Measurements from ENCODE around the gene FAM228B.
"Not testable (repeated sequence)": the region's sequence is repeated elsewhere in the genome, so short reads cannot be mapped to it uniquely, and the experiment has no call there.

The FAM228B gene

DNA sequence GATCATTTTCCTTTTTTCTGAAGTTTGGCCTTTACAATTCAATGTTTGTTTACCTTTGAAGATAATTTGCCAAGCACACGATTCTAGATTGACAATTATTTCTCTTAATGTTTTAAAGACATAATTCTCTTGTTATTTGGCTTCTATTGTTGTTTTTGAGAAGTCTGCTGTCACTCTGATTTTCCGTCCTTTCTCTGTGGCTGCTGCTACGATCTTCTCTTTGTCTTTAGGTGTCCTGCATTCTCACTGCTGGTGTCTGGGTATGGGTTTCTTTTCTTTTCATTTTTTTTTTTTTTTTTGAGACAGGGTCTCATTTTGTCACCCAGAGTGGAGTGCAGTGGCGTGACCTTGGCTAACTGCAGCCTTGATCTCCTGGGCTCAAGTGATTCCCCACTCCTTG, 36.4 kb downstream of the FAM228B start:
- no peak for DNase-seq (ENCODE audit: low spot score)

DNA sequence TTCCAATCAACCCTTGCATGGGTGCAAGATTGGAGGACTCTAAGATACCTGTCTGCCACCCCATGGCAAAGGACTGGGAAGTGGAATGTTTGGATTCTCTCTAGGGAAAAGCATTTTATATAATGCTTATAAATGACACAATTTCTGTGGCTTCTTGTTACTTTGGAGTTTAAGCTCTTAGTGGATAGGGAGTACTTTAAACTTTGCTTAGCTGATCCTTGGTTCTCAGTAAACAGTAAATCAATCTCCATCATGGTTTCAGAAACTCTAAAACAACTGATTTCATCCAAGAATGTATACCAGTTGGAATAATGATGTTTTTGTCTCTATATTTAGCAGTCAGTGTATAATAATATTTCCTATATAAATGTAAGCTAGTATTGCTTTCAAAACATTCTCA, 37.5 kb downstream of the FAM228B start:
- no peak for DNase-seq (ENCODE audit: low spot score)

DNA sequence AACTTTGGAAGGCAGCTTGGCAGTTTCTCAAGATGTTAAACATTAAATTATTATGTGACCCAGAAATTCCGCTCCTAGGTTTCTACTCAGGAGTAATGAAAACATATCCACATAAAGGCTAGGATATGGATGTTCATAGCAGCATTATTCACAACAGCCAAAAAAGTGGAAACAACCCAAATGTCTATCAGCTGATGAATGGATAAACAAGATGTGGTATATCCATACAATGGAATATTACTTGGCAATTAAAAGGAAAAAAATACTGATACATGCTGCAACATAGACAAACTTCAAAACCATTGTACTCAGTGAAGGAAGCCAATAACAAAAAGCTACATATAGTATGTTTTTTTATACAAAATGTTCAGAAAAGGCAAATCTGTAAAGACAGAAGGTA, 39.2 kb downstream of the FAM228B start:
- DNase-seq (ENCODE audit: low spot score) = no peak

DNA sequence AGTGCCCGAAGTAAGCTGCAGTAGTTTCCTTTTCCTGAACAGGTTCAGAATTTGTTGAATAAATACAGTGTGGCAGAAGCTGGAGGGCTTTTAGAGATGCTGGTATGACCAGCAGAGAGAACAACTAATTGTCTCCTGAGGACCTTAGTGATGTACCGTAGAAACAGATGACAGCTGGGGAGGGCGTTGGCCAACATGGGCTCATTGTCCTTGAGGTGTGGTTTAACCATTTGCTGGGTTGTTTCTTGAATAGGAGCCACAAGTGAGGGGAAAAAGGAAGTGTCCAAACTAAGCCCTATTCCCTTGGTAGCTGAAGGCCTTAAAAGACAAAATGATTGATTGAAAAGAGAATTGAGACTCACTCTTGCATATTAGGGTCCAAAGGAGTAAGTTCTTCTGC, 39.9 kb downstream of the FAM228B start:
- DNase-seq (ENCODE audit: low spot score) = no peak

DNA sequence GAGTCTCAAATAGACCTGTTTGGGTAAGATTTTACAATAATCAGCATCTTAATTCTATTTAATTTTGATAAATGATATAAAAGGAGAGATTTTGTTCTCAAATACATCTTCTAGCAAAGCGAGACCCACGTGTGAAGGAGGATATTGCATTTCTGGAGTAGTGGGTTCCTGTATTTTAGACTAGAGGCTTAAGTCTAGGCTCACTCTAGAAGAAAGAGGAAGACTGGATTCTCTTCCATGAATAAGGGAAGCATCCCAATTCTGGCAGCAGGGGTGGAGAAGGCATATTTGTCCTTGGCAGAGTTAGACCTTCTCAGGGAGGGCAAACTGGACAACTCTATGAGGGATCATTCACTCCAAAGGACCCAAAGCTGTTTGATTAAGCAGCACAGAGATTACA, 40.3 kb downstream of the FAM228B start:
- no peak for DNase-seq (ENCODE audit: low spot score)

DNA sequence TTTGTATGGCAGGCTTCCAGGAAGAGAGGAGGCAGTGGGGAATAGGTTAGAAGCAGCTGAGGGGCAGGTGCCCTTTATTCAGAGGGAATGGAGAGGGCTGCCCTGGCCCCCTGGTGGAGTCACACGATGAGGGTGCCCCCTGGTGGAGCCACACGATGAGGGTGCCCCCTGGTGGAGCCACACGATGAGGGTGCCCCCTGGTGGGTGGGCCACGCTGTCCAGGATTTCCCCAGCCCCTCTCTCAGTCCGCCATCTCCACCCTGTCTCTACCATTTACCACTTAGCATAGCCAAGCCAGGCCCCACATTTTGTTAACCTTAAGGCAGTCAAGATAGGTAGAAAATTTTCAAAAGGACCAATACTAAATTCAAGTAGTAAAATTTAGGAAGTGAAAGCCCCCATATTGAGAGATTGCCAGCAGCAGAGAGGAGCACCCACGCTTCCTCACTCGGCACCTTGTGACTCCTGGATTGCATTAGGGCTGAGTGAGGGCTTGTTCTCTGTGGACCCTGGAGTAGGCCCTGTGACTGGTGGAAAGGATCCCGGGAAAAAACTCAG, 41.2 kb downstream of the FAM228B start:
- peak; percentile 13 for DNase-seq (ENCODE audit: low spot score)

DNA sequence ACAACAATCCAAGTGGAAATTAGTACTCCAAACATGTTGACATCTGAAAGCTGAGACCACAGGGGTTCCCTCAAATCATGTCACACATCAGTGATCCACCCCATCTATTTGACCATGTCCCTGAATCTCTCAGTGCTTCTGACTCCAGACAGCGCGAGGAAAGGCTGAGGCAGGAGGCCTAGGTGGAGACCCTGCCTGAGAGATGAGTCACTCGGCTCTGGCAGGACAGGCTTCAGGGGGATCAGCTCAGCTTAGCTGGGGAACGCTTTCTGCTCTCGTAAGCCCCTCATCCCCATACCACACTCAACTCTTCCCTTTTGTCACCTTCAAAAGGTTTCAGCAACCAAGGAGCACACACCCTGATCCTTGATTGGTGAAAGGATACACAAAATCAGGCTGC, 45.8 kb downstream of the FAM228B start:
- no peak for DNase-seq (ENCODE audit: low spot score)

DNA sequence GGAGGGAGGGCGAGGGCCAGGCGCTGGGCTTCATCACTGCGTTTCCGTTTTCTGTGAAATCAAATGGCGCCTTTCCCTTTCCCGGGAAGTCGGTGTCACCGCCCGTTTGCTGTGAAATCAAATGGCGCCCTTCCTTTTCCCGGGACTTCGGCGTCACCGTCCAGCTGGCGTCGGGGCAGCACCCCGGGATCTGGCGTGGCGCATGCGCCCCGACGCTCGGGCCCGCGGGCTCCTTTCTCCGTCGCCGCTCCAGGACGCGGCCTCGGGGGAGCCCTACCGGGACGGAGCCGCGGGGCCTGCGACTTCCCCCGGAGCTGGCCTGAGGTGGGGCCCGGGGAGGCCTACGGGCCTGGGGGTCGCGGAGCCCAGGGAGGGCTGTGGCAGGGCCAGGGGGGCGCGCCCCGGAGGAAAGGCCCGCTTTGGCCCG, 51.6 kb downstream of the FAM228B start, which contains the start of gene FAM228A:
Gene FAM228A, plus strand, starts transcription at position 203 of the 427 bp plus-strand sequence. CDS start 428 bp downstream, outside the sequence.
- no peak for DNase-seq (ENCODE audit: low spot score)

DNA sequence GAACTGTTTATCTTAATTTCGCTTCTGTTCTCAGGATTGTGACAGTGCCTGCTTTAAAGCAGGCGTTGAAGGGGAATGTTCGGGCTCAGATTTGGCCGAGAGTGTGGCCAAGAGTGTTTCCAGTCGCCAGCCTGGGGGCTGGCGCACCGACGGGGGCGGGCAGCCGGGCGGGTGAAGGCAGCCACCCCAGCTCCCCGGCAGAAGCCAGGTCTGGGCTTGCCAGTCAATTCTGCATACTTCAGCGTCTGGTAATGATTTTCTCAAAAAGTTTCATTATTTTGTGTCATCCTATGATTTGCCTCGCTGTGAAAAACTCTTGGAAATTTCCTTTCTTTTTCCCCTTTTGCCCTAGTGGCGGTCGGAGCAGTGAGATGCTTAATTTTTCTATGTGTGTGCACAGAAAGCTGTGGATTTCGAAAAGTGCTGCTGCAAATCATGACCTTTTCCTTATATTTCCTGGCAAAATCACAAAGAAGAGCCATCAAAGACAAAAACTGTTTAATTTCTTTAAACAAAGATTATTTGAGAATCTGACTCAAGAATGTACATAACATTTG, 52.4 kb downstream of the FAM228B start:
- DNase-seq (ENCODE audit: low spot score) = no peak

DNA sequence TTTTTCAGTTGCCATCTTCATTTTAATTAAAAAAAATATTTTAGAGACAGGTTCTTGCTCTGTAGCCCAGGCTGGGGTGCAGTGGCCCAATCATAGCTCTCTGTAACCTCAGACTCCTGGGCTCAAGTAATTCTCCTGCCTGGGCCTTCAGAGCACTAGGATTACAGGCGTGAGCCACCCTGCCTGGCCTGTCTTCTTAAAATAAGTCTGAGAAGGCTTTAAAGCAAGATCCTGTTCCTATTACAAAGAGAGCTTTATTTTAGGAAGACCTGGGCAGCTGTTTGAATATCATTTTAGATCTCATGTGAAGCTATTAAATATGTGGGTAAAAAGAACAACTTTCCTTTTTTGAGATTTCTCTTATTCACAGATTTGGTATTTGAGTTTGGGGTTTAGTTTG, 53.1 kb downstream of the FAM228B start:
- no peak for DNase-seq (ENCODE audit: low spot score)

DNA sequence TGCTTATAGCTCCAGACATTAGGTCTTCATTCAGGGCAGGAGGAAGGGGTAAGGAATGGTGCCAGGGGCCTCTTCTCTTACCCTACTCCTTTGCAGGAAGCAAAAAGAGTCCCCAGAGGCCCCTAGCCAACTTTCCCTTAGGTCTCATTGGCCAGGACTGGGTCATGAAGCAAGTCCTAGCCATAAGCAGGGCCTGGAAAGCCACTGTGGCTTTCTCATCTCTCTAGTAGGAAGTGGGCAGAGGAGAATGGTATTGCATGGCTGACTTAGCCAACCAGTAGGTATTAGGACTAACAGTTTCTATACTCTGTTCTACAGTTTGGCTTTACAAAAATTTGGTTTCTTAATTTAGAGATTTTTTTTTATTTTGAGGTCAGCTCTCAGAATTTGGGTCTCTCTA, 56.4 kb downstream of the FAM228B start:
- DNase-seq (ENCODE audit: low spot score) = no peak

DNA sequence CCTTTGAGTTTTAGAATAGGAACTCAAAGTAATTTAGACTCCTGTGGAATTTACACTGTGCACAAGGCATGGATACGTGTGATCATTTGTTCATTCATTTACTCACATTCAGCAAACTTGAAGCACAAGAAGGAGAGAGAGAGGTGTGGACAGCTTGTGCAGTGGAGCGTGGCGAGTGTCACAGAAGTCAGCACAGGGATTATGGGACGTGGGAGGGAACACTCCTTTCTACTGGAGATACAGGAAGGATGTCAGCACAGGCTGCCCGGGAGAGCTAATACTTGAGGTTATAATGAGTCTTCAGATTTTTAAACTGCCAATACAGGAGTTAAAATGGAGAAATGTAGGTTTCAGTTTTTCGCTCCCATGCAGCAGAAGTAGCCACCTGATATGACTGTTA, 58.6 kb downstream of the FAM228B start:
- DNase-seq (ENCODE audit: low spot score) = no peak

DNA sequence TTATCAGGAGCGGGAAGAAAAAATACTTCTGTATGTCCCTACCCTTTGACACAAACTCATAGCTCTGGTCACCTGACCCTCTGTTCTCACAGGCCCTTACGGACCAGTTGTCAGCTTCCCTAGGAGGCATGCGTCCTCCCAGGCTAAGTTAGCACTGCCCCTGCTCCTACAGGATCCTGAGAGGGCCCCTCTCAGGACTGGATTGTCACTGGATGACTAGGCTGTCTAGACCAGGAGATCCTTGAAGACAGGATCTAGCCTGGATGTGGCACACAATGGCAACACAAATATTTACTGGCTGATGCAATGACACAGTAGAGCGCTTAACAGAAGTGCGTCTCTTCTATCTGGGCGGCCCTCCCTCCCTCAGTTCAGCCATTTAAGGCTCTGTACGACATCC, 59.2 kb downstream of the FAM228B start:
- no peak for DNase-seq (ENCODE audit: low spot score)

DNA sequence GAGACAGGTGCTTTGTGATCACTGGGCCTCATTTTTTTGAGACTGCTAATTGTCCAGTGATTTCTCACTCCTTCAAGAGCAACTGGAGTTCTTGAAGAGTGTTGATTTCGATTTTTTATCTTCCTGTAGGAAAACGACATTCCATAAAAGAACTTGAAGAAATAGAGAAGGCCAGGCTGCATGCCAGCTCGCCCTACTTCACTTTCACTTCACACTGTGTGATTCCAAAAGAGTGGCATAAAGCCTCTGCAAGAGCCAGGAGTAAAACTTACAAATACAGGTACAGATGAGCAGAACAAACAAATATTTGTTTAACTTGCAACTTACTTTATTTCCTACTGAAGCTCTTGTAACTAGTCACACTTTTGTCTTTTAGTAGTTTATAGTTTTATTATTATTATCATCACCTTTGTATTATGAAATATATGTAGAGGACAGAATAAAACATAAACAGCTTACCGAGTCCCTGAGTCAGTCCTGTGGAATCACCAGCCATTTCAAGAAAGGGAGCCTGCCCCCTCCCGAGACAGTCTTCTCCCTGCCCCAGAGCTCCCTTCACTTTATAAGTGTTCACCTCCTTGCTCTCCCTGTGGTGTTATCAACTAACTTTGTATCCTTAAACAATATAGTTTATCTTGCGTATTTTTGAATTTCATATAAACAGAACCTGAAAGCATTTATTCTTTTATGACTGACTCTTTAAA, 60.2 kb downstream of the FAM228B start:
- DNase-seq (ENCODE audit: low spot score) = no peak

DNA sequence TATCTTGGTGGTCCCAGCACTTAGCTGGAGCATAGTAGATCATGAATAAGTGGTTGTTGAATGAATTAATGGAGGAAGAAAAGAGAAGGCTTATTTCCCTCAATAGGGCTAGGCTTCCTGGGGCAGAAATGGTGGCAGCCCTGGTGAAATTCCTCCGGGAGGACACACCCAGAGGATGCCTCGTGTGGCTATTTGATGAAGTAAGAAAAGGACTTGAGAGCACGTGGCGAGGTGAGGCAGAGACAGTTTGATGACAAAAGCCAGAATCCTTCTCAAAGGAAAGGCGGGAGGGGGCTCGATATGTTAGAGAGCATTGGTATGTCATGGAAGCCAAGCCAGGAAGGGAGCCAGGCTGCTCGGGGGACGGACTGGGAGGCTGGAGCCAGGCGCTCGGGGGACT, 66.3 kb downstream of the FAM228B start:
- no peak for DNase-seq (ENCODE audit: low spot score)

DNA sequence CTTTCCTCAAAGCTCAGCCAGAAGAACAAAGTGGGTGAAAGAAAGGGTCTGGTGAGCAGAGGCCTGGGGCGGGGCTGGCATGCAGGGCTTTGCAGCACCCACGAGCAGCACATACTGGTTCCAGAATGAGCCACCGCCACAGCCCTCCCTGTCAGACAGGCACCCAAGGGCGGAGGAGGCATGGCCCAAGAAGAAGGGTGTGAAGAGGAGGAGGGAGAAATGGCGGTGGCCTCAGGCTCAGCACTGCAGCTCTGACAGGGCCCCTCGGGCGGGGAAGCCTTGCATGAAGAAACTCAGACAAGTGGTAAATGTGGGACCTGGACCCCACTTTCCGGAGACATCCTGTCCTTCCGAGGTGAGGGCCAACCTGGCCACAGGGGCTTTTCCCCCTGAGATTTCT, 67.2 kb downstream of the FAM228B start:
- DNase-seq (ENCODE audit: low spot score) = no peak

DNA sequence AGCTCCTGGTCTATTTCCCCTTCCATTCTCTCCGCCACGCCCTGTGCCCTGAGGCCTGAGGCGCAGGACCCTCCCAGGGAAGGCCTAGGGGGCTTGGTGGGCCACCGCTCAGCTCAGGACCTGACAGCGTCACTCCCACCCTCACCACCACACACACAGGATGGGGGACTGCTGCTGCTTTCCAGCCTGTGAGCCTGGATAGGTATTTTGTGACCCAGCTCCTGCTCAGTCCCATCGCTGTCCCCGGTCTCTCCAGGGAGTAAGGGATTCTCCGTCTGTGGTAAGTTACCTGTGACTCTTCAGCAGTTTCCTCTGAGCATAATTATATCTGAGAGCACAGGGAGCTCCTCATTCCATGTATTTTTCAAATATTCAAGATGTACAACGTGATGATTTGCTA, 67.9 kb downstream of the FAM228B start:
- DNase-seq (ENCODE audit: low spot score) = no peak

DNA sequence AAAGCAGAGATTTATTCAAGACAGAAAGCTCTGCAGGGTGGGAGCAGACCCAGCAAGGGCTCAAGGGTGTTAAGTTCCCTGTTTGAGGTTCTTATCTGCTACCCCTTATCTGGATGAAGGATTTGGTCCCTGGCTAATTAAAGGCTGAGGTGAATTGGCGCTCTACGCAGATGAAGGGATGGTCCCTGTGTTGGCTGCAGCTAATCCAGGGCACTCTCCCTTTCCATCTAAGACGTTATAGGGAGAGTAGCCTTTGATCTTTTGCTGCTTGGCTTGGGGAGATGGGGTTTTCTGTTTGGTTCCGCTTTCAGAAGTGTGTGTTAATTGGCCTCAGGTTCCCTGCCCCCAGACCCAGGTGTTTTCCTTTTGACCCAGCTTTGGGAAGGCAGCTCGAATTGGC, 68.6 kb downstream of the FAM228B start:
- DNase-seq (ENCODE audit: low spot score) = no peak

DNA sequence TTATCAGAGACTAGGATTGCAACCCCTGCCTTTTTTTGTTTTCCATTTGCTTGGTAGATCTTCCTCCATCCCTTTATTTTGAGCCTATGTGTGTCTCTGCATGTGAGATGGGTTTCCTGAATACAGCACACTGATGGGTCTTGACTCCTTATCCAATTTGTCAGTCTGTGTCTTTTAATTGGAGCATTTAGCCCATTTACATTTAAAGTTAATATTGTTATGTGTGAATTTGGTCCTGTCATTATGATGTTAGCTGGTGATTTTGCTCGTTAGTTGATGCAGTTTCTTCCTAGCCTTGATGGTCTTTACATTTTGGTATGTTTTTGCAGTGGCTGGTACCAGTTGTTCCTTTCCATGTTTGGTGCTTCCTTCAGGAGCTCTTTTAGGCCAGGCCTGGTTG, 73.9 kb downstream of the FAM228B start:
- DNase-seq (ENCODE audit: low spot score) = not testable (repeated sequence)

DNA sequence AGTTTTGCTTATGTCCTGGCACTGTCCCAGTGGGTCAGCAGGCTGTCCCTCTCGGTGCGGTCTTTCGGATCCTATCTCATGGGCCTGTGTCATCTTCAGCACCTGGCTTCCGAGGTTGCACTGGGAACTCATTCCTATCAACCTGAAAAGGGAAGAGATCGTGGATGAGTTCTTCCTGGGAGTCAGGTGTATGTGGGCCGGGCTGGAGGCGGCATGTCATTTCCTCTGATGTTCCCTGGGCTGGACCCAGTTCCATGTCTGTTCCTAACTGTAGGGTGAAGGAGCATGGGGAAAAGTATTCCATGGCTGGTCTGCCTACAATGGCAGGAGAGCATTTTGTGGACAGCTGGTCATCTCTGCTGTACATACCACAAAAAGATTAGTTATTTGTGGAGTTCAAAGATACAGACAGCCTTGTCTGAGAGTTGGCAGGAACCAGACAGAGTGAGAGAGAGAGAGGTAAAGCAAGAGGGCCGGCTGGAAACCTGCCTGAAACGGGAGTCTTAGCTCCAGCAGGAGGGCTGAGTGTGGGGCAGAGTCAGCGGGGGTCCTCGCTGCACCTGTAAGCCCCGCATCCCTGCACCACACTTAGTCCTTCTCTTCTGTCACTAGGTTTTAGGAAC, 76.8 kb downstream of the FAM228B start:
- peak; percentile 3 for DNase-seq (ENCODE audit: low spot score)

DNA sequence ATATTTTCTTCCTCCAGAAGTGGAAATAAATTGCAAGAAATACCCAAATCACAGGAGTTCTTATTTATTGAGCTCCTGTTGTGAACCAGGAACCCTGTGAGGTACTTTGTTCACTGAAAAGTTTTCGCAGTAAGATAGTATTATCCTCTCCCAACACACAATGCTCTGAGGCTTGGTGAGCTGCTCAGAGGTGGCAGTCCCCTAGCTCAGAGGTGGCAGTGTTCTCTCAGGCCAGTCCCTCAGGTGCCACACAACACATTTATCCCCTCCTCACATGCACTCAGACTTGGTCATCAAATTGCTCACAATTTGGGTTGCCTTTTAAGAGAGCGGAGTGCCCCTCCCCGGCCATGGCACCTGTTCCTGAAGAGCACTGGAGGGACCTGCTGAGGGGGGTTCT, 77.5 kb downstream of the FAM228B start:
- DNase-seq (ENCODE audit: low spot score) = no peak

DNA sequence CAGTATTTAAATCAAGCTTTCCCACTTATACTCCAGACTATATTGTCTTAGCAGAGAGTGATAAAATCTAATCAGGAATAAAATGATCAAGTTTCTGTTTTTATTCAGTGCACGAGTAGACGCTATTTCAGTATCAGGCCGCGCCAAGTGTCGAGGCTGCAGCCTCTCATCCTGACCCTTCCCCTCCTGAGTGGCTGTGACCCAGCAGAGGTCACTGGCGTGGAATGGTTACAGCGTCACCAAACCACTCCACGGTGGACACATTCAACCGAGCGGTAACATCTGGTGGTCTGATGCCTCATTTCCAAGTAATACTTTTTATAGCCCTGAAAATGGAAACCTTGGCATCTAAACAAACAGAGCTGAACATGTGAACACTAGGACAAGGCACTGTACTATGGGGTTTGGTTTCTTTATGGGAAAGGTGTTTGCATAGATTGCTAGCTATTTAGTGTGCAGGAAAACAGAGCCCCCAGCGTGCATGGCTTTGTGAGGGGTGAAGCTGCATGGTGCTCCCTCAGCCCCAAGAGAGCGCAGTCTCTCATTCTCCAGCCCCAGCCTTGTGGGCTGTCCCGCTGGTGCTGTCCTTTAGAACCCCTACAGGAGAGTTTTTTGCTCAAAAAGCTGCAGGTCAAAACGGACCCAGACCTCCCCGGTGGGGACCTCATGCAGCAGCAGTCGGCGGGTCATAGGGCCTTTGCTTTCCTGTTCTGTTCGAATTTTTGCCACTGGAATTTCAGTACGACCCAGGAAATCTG, 79.9 kb downstream of the FAM228B start:
- DNase-seq (ENCODE audit: low spot score) = no peak

DNA sequence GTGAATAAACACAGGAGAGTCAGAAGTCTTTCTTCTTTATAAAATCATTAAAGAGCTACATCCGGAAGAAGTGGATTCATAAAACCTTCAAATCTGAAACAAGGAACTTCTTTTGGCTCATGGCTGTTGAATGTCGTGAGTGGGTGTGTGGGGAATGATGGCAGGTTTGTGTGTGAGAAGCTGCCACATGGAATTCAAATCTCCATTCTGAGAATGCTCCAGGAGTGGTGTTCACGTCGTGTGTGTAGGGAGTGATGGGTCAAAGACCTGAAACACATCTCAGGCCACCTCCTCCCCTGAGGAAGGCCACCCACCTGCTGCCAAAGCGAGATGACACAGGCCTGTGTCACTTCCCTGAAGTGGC, 80.5 kb downstream of the FAM228B start:
- DNase-seq (ENCODE audit: low spot score) = no peak

All from cerebellar cortex (tissue), 1 donor.